Natural killer cell (primary cell): ENCODE measurements around the gene SYNE2. TPM values are rescaled to one million over a fixed set of nuclear protein-coding genes. Genes with fewer than 3 reads are reported as not detected.
"Not testable (repeated sequence)": the region's sequence is repeated elsewhere in the genome, so short reads cannot be mapped to it uniquely, and the experiment has no call there.

Experiments
- ATAC-seq, 3 donors: fragments of 150-1000 bp in 2 of 3; fragments of 200-7000 bp in 1 of 3; cut with Tn5 transposase; 1 replicate in 1 of 3; 2 replicates in 2 of 3; pipeline ENCODE4 v1.10.0; 2021; ENCODE audit warnings: mild to moderate bottlenecking in 2 of 3, moderate library complexity in 2 of 3
- DNase-seq, 2 donors: peaks; one replicate each; pipeline versions ENCODE4 v3.0.0 to v3.0.0-alpha.2; 2013 to 2021; ENCODE audit warnings: mixed read lengths in 1 of 2
- H3K27ac ChIP-seq: one replicate; pipeline ENCODE4 v1.5.1; 2013; ENCODE audit warnings: mild to moderate bottlenecking, low read length
- H3K27me3 ChIP-seq: one replicate; pipeline ENCODE4 v1.6.1; 2013; ENCODE audit warnings: low read length; ENCODE audit not compliant: control insufficient read depth, insufficient read depth
- H3K36me3 ChIP-seq: one replicate; pipeline ENCODE4 v1.6.1; 2013; ENCODE audit warnings: low read length; ENCODE audit not compliant: control insufficient read depth, insufficient read depth
- H3K4me1 ChIP-seq: one replicate; pipeline ENCODE4 v1.6.1; 2013; ENCODE audit warnings: low read length; ENCODE audit not compliant: control insufficient read depth, insufficient read depth
- H3K4me3 ChIP-seq: one replicate; pipeline ENCODE4 v1.5.1; 2013; ENCODE audit warnings: low read length
- H3K9me3 ChIP-seq: one replicate; pipeline ENCODE4 v1.6.1; 2013; ENCODE audit warnings: low read length; ENCODE audit not compliant: control insufficient read depth, insufficient read depth
- H3K27ac Mint-ChIP-seq, 2 donors: one replicate each; pipeline ENCODE4 v1.8.0; 2022; ENCODE audit warnings: mild to moderate bottlenecking in 2 of 2, mixed read lengths in 2 of 2, moderate library complexity in 1 of 2
- H3K27me3 Mint-ChIP-seq, 2 donors: one replicate each; pipeline ENCODE4 v1.8.0; 2022; ENCODE audit warnings: low read depth in 2 of 2, mixed read lengths in 2 of 2
- H3K36me3 Mint-ChIP-seq: one replicate; pipeline ENCODE4 v1.8.0; 2022; ENCODE audit warnings: mixed read lengths
- H3K4me1 Mint-ChIP-seq, 2 donors: one replicate each; pipeline ENCODE4 v1.8.0; 2022; ENCODE audit warnings: mixed read lengths in 2 of 2
- H3K4me3 Mint-ChIP-seq: one replicate; pipeline ENCODE4 v1.8.0; 2022; ENCODE audit warnings: mild to moderate bottlenecking, moderate library complexity, mixed read lengths
- H3K9me3 Mint-ChIP-seq, 2 donors: one replicate each; pipeline ENCODE4 v1.8.0; 2022; ENCODE audit warnings: mixed read lengths in 2 of 2
- WGBS: methylation state at CpG from one replicate; pipeline ENCODE4 v1.1.7; 2013; ENCODE audit warnings: missing lambda C conversion rate; ENCODE audit not compliant: insufficient coverage; 5-methylcytosine and 5-hydroxymethylcytosine counted together
- intact Hi-C: fragments of 100-400 bp; cut with micrococcal nuclease; formaldehyde crosslinking; loops from one replicate; pipeline ENCODE4 v1.14.2; 2022
- total RNA-seq, 4 donors: library from RNA; stranded (reverse); fragments of 120-200 nt in 1 of 4; gene quantifications; one replicate each; pipeline versions ENCODE4 v1.2.3 to v1.2.4, GENCODE V29; 2013 to 2022
- TF ChIP-seq, protein P1 (sequence below): fragments of 200-600 bp; IDR thresholded peaks from one replicate; pipeline ENCODE4 v1.8.0; 2022; ENCODE audit warnings: antibody characterized with exemption

Gene SYNE2
- total RNA-seq, 3 donors from 2014 or later (not counting 1 experiment from before 2014, with no cell fraction given) = 325 to 434 (median 373) TPM

DNA sequence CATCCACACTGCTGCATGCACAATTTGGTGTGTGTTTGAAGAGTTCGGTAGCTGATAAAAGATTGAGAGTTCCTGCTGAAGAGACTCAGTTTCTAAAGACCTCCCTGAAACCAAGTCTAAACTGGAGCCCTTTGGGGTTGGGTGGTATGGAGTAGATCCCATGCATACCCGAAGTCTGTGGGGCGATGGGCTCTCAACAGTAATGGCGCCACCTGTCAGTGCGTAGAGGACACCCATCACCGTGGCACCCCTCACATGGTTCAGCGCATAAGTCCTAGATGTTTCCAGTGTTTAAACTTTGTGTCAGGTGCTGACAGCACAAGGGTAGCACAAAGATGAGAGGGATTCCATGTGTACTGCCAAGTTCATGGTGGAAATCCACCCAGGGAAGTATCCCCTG, 355.5 kb downstream of the SYNE2 start:
- peaks cover 6 to 15% of the 10 kb centered on the region in 2 donors for H3K4me1 Mint-ChIP-seq
- no peaks in the 10 kb centered on the region for H3K27me3 Mint-ChIP-seq
- 98% methylated on average over 7 of the region's 7 CpGs for WGBS
- H3K36me3 Mint-ChIP-seq = peaks cover 1% of the 10 kb centered on the region
- H3K27ac ChIP-seq = no peak overlapping the region
- no peak overlapping the region for H3K4me3 Mint-ChIP-seq
- H3K27me3 ChIP-seq = no peaks in the 10 kb centered on the region
- no peak overlapping the region for H3K4me3 ChIP-seq
- H3K4me1 ChIP-seq = peaks cover 14% of the 10 kb centered on the region
- H3K9me3 ChIP-seq = no peaks in the 10 kb centered on the region
- DNase-seq (no peak), ATAC-seq (no peak)
- TF ChIP-seq, protein P1, sequence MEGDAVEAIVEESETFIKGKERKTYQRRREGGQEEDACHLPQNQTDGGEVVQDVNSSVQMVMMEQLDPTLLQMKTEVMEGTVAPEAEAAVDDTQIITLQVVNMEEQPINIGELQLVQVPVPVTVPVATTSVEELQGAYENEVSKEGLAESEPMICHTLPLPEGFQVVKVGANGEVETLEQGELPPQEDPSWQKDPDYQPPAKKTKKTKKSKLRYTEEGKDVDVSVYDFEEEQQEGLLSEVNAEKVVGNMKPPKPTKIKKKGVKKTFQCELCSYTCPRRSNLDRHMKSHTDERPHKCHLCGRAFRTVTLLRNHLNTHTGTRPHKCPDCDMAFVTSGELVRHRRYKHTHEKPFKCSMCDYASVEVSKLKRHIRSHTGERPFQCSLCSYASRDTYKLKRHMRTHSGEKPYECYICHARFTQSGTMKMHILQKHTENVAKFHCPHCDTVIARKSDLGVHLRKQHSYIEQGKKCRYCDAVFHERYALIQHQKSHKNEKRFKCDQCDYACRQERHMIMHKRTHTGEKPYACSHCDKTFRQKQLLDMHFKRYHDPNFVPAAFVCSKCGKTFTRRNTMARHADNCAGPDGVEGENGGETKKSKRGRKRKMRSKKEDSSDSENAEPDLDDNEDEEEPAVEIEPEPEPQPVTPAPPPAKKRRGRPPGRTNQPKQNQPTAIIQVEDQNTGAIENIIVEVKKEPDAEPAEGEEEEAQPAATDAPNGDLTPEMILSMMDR = no peak
- H3K36me3 ChIP-seq = peaks cover 47% of the 10 kb centered on the region
- intact Hi-C loops = no loop called here
- H3K9me3 Mint-ChIP-seq = no peaks in the 10 kb centered on the region
- no peak overlapping the region for H3K27ac Mint-ChIP-seq

DNA sequence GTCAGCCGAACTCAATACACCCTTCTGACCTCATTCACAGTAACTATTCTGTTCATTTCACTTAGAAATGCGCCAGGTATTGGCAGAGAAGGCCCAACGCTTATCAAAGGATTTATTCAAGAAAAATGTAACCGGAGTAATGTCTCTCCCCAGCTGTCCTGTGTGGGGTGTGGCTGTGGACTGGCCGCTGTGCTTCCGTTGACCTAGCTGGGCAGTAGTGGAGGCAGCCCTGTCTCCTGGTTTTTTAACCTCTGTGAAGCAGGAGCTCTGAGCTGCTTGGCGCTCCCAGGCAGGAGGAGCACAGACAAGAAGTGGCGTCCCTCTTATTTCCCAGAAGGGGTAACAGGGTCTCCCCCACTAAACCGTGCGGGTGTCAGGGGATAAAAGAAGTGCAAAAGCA, 356.2 kb downstream of the SYNE2 start:
- peak overlapping the region; percentile 43 to 68 for H3K27ac Mint-ChIP-seq
- no peaks in the 10 kb centered on the region for H3K9me3 Mint-ChIP-seq
- DNase-seq = no peak
- H3K36me3 Mint-ChIP-seq = peaks cover 8% of the 10 kb centered on the region
- no peak for ATAC-seq
- H3K4me1 ChIP-seq = peaks cover 14% of the 10 kb centered on the region
- H3K4me3 Mint-ChIP-seq = no peak overlapping the region
- peak overlapping the region; percentile 4 for H3K27ac ChIP-seq
- H3K4me3 ChIP-seq = no peak overlapping the region
- intact Hi-C loops = no loop called here
- peaks cover 54% of the 10 kb centered on the region for H3K36me3 ChIP-seq
- H3K9me3 ChIP-seq = no peaks in the 10 kb centered on the region
- no peaks in the 10 kb centered on the region for H3K27me3 ChIP-seq
- TF ChIP-seq, protein P1 = no peak
- peaks cover 6 to 15% of the 10 kb centered on the region in 2 donors for H3K4me1 Mint-ChIP-seq
- WGBS = 87% methylated on average over 10 of the region's 10 CpGs
- no peaks in the 10 kb centered on the region for H3K27me3 Mint-ChIP-seq

DNA sequence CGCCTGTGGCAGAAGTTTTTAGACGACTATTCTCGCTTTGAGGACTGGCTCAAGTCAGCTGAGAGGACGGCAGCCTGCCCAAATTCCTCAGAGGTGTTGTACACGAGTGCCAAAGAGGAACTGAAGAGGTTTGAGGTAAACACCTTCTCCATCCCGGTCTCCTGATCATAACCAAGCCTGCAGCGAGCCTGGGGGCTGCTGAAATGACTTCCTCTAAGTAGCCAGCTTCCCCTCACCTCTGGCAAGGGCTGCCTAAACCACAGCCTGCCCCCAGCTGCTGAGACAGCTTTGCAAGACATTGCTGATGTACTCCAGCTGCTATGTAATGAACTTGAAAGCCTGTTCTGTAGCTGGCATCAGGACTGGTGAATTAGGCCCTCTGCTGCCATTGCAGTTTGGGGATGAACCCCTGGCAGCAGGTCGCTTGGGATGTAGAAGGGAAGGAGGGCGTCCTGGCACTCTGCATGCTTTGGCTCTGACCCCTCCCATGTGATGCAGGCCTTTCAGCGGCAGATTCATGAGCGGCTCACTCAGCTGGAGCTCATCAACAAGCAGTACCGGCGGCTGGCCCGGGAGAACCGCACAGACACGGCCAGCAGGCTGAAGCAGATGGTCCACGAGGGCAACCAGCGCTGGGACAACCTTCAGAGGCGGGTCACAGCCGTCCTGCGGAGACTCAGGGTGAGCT, 356.8 kb downstream of the SYNE2 start:
- H3K27ac ChIP-seq = peak overlapping the region; percentile 4
- peaks cover 59% of the 10 kb centered on the region for H3K36me3 ChIP-seq
- H3K27me3 ChIP-seq = no peaks in the 10 kb centered on the region
- no peaks in the 10 kb centered on the region for H3K27me3 Mint-ChIP-seq
- intact Hi-C loops = no loop called here
- no peak overlapping the region for H3K4me3 ChIP-seq
- peaks cover 14% of the 10 kb centered on the region for H3K4me1 ChIP-seq
- peaks cover 9% of the 10 kb centered on the region for H3K36me3 Mint-ChIP-seq
- H3K27ac Mint-ChIP-seq = peak overlapping the region; percentile 43 to 68
- TF ChIP-seq, protein P1 = no peak
- H3K9me3 ChIP-seq = no peaks in the 10 kb centered on the region
- H3K4me1 Mint-ChIP-seq = peaks cover 6 to 15% of the 10 kb centered on the region in 2 donors
- H3K9me3 Mint-ChIP-seq = no peaks in the 10 kb centered on the region
- peak in 1 of 3 donors; percentile 20 for ATAC-seq
- DNase-seq = no peak
- no peak overlapping the region for H3K4me3 Mint-ChIP-seq
- WGBS = 55% methylated on average over 21 of the region's 21 CpGs

DNA sequence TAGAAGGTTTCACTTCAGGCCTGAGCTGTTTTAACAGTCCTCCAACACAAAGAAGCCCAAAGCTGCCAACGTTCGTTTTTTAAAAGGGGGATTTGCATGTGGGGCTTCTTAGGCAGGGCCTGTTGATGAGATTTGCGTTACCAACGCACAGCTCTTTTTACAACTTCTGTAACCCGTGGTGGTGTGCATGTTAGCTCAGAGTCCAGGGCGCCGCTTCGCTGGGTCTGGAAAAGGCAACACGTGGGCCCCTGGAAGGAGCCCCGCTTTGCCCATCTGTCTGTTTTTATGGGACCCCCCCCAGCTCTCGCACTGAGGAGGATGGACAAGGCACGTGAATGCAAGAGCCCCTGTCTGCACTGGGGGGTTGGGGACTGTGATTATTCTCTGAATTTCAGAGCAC, 357.4 kb downstream of the SYNE2 start:
- no peaks in the 10 kb centered on the region for H3K27me3 ChIP-seq
- Mint-ChIP-seq H3K4me1 (peaks cover 6 to 12% of the 10 kb centered on the region in 2 donors), H3K36me3 (peaks cover 11% of the 10 kb centered on the region), H3K27ac (no peak overlapping the region), H3K4me3 (no peak overlapping the region), H3K27me3 (no peaks in the 10 kb centered on the region), H3K9me3 (no peaks in the 10 kb centered on the region)
- intact Hi-C loops = no loop called here
- H3K9me3 ChIP-seq = no peaks in the 10 kb centered on the region
- WGBS = 90% methylated on average over 12 of the region's 12 CpGs
- H3K36me3 ChIP-seq = peaks cover 62% of the 10 kb centered on the region
- TF ChIP-seq, protein P1 = no peak
- ATAC-seq = no peak
- no peak overlapping the region for H3K27ac ChIP-seq
- peaks cover 14% of the 10 kb centered on the region for H3K4me1 ChIP-seq
- no peak for DNase-seq
- no peak overlapping the region for H3K4me3 ChIP-seq

DNA sequence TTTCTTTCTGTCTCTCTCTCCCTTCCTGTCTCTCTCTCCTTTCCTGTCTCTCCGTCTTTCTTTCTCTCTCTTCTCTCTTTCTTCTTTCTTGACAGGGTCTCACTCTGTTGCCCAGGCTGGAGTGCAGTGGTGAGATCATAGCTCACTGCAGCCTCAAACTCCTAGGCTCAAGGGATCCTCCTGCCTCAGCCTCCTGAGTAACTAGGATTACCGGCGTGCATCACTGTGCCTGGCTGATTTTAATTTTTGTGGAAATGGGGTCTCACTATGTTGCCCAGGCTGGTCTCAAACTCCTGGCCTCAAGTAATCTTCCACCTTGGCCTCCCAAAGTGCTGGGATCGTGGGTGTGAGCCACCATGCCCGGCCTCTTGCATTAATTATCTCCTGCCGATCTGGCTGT, 358.1 kb downstream of the SYNE2 start:
- WGBS = 89% methylated on average over 6 of the region's 6 CpGs
- H3K27me3 Mint-ChIP-seq, H3K4me1 Mint-ChIP-seq, H3K27me3 ChIP-seq, H3K27ac ChIP-seq, intact Hi-C loops, ATAC-seq, H3K4me3 ChIP-seq, H3K9me3 Mint-ChIP-seq, H3K4me3 Mint-ChIP-seq, H3K9me3 ChIP-seq, DNase-seq: not testable (repeated sequence)
- Histone ChIP-seq H3K36me3 (peaks cover 68% of the 10 kb centered on the region), H3K4me1 (peaks cover 14% of the 10 kb centered on the region)
- H3K36me3 Mint-ChIP-seq = peaks cover 18% of the 10 kb centered on the region
- H3K27ac Mint-ChIP-seq = peak overlapping the region in 1 of 2 donors; percentile 0
